Peyer's patch (tissue), 4 donors: ENCODE measurements around the gene MRPS9.

Source experiments
- CTCF ChIP-seq, 6 experiments: fragments of 450-650 bp in 4 of 6; fragments of 200-600 bp in 2 of 6; sonication (generic) in 1 of 6; IDR thresholded peaks; one replicate each; pipeline ENCODE4 v1.5.1; 2017 to 2019; ENCODE audit warnings: antibody characterized with exemption in 6 of 6, mild to moderate bottlenecking in 3 of 6, moderate library complexity in 1 of 6
- POLR2A ChIP-seq, 2 donors: fragments of 450-650 bp; IDR thresholded peaks; one replicate each; pipeline ENCODE4 v1.5.1; 2017; ENCODE audit warnings: antibody characterized with exemption in 2 of 2, mild to moderate bottlenecking in 2 of 2, moderate library complexity in 2 of 2

DNA sequence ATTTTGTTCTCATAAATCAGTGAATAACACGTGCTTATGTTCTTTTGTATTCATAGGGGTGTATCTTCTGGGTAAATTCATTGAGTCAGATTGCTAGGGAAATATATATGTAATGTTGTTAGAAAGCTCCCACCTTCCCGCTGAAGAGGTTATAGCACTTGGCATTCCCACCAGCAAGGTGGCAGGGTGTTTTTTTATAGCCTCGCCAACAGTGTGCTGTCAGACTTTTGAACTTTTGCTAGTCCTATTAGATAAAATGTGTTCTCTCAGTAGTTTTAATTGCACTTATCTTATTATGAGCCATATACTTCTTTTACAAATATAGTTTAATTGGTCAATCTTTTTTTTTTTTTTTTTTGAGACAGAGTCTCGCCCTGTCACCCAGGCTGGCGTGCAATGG is 31.0 kb downstream of the MRPS9 start:
- TF ChIP-seq CTCF (IDR thresholded peaks at IDR 0.05) (no peak), POLR2A (IDR thresholded peaks at IDR 0.05) (no peak)
